ENCODE results near the gene ZBTB38. TPM values are rescaled to one million over a fixed set of nuclear protein-coding genes. Genes with fewer than 3 reads are reported as not detected.

ZBTB38 gene
- total RNA-seq, 6 experiments from 2014 or later = 29.4 to 75.2 (median 36.6) TPM

GRCh38 chr3:141349711-141350110, 18.6 kb upstream of the ZBTB38 start:
- Histone ChIP-seq H3K4me3 (no peak overlapping the region), H3K36me3 (no peaks in the 10 kb centered on the region), H3K9me3 (no peaks in the 10 kb centered on the region), H3K4me1 (peaks cover 0 to 8% (median 0%) of the 10 kb centered on the region in 4 donors), H3K27me3 (no peaks in the 10 kb centered on the region), H3K27ac (no peak overlapping the region)
- 87% methylated on average over 2 of the region's 2 CpGs for WGBS (ENCODE audit: insufficient coverage, low coverage, low lambda C conversion rate, missing lambda C conversion rate)
- intact Hi-C loops (cut with DNase I) = no loop called here
- DNase-seq (no peak), ATAC-seq (no peak)
- TF ChIP-seq POLR2A (IDR thresholded peaks at IDR 0.05) = no peak
- TF ChIP-seq CTCF (IDR thresholded peaks at IDR 0.05) = no peak

GRCh38 chr3:141350666-141351065, 17.6 kb upstream of the ZBTB38 start:
- Histone ChIP-seq H3K27me3 (no peaks in the 10 kb centered on the region), H3K9me3 (no peaks in the 10 kb centered on the region), H3K4me3 (no peak overlapping the region), H3K27ac (no peak overlapping the region), H3K4me1 (peaks cover 0 to 8% (median 0%) of the 10 kb centered on the region in 4 donors), H3K36me3 (no peaks in the 10 kb centered on the region)
- 80% methylated on average over 3 of the region's 3 CpGs for WGBS (ENCODE audit: insufficient coverage, low coverage, low lambda C conversion rate, missing lambda C conversion rate)
- intact Hi-C loops (cut with DNase I) = no loop called here
- TF ChIP-seq CTCF (IDR thresholded peaks at IDR 0.05) (no peak), POLR2A (IDR thresholded peaks at IDR 0.05) (no peak)
- DNase-seq (no peak), ATAC-seq (no peak)

GRCh38 chr3:141352262-141352984, 15.9 kb upstream of the ZBTB38 start:
- Histone ChIP-seq H3K4me3 (no peak overlapping the region), H3K4me1 (no peaks in the 10 kb centered on the region), H3K9me3 (no peaks in the 10 kb centered on the region), H3K27me3 (no peaks in the 10 kb centered on the region), H3K27ac (no peak overlapping the region), H3K36me3 (no peaks in the 10 kb centered on the region)
- TF ChIP-seq POLR2A (IDR thresholded peaks at IDR 0.05) (no peak), CTCF (IDR thresholded peaks at IDR 0.05) (no peak)
- DNase-seq (no peak), ATAC-seq (no peak)
- WGBS (ENCODE audit: insufficient coverage, low coverage, low lambda C conversion rate, missing lambda C conversion rate) = 87% methylated on average over 5 of the region's 5 CpGs
- intact Hi-C loops (cut with DNase I) = no loop called here

- DNase-seq (no peak), ATAC-seq (no peak)
- intact Hi-C loops (cut with DNase I) = no loop called here
- H3K27me3 ChIP-seq = no peaks in the 10 kb centered on the region
- TF ChIP-seq CTCF (IDR thresholded peaks at IDR 0.05) (no peak), POLR2A (IDR thresholded peaks at IDR 0.05) (no peak)
- WGBS (ENCODE audit: insufficient coverage, low coverage, low lambda C conversion rate, missing lambda C conversion rate) = 88% methylated on average over 5 of the region's 6 CpGs
- no peak overlapping the region for H3K27ac ChIP-seq
- no peaks in the 10 kb centered on the region for H3K36me3 ChIP-seq
- no peaks in the 10 kb centered on the region for H3K9me3 ChIP-seq
- no peaks in the 10 kb centered on the region for H3K4me1 ChIP-seq
- no peak overlapping the region for H3K4me3 ChIP-seq
Measured at GRCh38 chr3:141353652-141354495, 14.4 kb upstream of the ZBTB38 start.
